Epidermal melanocyte (primary cell): ENCODE measurements around the gene AGK.
A peak's percentile ranks its signal among the peaks of the same experiment; 100 is the strongest.
"Not testable (repeated sequence)": the region's sequence is repeated elsewhere in the genome, so short reads cannot be mapped to it uniquely, and the experiment has no call there.

Source experiments
- DNase-seq: peaks from one replicate; pipeline ENCODE4 v3.0.0; 2011; ENCODE audit warnings: low spot score; ENCODE audit not compliant: insufficient read length

The AGK gene

GRCh38 chr7:141557360-141557759 is 6.2 kb downstream of the AGK start:
- no peak for DNase-seq

- not testable (repeated sequence) for DNase-seq
These were observed 6.8 kb downstream of the AGK start for GRCh38 chr7:141557831-141558531.

GRCh38 chr7:141558544-141559183 is 7.5 kb downstream of the AGK start:
- DNase-seq = no peak

- DNase-seq = no peak
These were observed 8.8 kb downstream of the AGK start for GRCh38 chr7:141559961-141560360.

- DNase-seq = no peak
These were observed 10.8 kb downstream of the AGK start for GRCh38 chr7:141562036-141562435.

- DNase-seq = no peak
These were observed 11.3 kb downstream of the AGK start for GRCh38 chr7:141562543-141562942.

- DNase-seq = no peak
These were observed 11.8 kb downstream of the AGK start for GRCh38 chr7:141562972-141563371.

- no peak for DNase-seq
These were observed 12.9 kb downstream of the AGK start for GRCh38 chr7:141563956-141564623.

- no peak for DNase-seq
These were observed 16.2 kb downstream of the AGK start for GRCh38 chr7:141567432-141567831.

- DNase-seq = no peak
These were observed 17.0 kb downstream of the AGK start for GRCh38 chr7:141568227-141568626.

GRCh38 chr7:141571059-141571458 is 19.8 kb downstream of the AGK start:
- no peak for DNase-seq

GRCh38 chr7:141572175-141572574 is 21.0 kb downstream of the AGK start:
- DNase-seq = no peak

GRCh38 chr7:141573511-141573910 is 22.3 kb downstream of the AGK start:
- no peak for DNase-seq

- DNase-seq = no peak
These were observed 24.0 kb downstream of the AGK start for GRCh38 chr7:141575164-141575563.

- DNase-seq = no peak
These were observed 24.6 kb downstream of the AGK start for GRCh38 chr7:141575654-141576448.

GRCh38 chr7:141577043-141577839 is 26.0 kb downstream of the AGK start:
- DNase-seq = no peak

- DNase-seq = not testable (repeated sequence)
These were observed 28.7 kb downstream of the AGK start for GRCh38 chr7:141579953-141580352.

- not testable (repeated sequence) for DNase-seq
These were observed 30.9 kb downstream of the AGK start for GRCh38 chr7:141582063-141582462.

- no peak for DNase-seq
These were observed 33.7 kb downstream of the AGK start for GRCh38 chr7:141584935-141585334.

GRCh38 chr7:141585592-141586510 is 34.6 kb downstream of the AGK start:
- DNase-seq = peak; percentile 34
